ENCODE measurements around the gene GNB1L.
"Not testable (repeated sequence)": the region's sequence is repeated elsewhere in the genome, so short reads cannot be mapped to it uniquely, and the experiment has no call there.

Gene GNB1L

DNA sequence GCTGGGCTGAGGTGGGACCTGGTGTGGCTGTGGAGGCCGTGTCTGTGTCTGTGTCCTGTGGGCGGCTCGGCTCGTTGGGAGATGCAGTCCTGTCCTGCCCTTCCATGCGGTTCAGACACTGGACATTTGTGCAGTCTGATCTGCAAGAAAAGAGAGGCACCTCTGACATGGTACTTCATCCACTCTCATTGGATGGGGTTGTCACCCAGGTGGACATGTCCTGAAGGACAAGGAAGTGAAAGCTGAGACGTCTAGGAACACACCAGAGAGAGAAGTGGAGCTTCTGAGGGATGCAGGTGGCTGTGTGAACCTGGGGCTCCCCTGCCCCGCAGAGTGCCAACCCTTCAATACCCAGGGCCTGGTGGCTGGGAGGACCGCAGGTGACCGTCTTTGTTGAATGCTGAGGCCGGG lies 75.7 kb downstream of the GNB1L start:
- DNase-seq (ENCODE audit: low spot score) = no peak
- Histone ChIP-seq H3K4me3 (no peak overlapping the region), H3K27ac (no peak overlapping the region)
- TF ChIP-seq, protein P1, sequence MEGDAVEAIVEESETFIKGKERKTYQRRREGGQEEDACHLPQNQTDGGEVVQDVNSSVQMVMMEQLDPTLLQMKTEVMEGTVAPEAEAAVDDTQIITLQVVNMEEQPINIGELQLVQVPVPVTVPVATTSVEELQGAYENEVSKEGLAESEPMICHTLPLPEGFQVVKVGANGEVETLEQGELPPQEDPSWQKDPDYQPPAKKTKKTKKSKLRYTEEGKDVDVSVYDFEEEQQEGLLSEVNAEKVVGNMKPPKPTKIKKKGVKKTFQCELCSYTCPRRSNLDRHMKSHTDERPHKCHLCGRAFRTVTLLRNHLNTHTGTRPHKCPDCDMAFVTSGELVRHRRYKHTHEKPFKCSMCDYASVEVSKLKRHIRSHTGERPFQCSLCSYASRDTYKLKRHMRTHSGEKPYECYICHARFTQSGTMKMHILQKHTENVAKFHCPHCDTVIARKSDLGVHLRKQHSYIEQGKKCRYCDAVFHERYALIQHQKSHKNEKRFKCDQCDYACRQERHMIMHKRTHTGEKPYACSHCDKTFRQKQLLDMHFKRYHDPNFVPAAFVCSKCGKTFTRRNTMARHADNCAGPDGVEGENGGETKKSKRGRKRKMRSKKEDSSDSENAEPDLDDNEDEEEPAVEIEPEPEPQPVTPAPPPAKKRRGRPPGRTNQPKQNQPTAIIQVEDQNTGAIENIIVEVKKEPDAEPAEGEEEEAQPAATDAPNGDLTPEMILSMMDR (IDR thresholded peaks at IDR 0.05) = no peak

DNA sequence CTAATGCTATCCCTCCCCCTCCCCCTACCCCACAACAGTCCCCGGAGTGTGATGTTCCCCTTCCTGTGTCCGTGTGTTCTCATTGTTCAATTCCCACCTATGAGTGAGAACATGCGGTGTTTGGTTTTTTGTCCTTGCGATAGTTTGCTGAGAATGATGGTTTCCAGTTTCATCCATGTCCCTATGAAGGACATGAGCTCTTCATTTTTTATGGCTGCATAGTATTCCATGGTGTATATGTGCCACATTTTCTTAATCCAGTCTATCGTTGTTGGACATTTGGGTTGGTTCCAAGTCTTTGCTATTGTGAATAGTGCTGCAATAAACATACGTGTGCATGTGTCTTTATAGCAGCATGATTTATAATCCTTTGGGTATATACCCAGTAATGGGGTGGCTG lies 77.5 kb downstream of the GNB1L start:
- not testable (repeated sequence) for H3K27ac ChIP-seq; H3K4me3 ChIP-seq; DNase-seq (ENCODE audit: low spot score)

DNA sequence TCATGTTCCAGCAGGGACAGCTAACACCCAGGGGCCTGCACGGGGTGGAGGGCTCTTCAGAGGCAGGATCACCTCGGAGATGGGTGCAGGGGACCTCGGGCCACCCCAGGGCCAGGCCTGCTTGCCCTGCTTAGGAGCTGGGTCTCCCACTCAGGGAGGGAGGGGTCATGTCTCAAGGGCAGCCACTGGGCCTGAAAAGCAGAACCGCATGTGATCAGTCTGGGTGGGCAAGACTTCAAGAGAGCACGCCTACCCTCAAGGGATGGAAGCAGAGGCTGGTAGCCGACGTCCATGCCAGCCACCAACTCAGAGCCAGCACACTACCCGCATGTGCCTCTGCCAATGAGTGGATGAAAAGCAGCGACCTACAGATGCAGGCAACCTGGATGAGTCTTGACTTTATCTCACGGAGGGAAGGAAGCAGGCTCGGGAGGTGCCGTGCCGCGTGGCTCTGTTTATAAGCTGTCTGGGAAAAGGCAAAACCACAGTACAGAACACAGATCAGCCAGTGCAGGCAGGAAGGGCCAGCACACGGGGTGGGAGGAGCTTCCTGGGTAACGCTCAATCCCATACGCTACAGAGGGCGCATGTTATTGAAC lies 78.1 kb downstream of the GNB1L start:
- Histone ChIP-seq H3K27ac (no peak overlapping the region), H3K4me3 (no peak overlapping the region)
- no peak for DNase-seq (ENCODE audit: low spot score)
- TF ChIP-seq, protein P1 (IDR thresholded peaks at IDR 0.05) = no peak

DNA sequence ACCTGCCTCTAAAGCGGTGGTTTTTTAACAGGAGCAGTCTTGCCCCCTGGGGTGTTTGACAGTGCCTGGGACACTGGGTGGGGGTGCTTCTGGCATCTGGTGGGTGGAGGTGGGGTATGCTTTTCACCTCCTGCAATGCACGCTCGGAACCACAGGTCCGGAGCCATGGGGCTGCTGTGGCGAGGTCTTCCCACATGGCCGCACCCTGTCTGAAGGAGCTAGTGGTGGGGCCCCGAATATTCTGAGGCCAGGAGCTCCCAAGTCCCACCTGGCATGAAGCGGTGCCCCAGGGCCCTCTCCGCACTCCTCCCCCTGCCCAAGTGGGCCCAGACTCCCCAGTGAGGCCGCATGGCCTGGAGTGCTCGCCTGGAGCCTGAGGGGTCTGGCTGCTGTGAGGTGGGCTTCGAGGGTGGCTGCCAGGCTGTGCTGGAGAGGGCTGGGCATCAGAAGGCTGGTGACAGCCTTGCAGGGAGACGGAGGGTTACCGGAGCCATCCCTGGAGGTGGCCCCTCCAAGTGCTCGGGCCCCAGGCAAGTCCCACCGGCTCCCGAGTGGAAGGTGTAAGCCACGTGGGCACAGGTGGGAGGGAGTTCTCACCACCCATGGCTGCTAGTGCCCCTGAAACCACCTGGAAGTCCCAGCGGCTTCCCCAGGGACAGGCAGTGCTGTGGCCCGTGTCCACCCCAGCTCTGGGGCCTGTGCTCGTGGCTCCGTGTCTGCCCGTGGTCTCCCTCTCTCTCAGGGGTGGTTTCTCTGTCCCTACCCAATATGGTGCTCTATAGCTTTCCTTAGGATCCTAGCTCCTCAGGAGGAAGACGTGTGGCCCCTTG lies 79.0 kb downstream of the GNB1L start:
- Histone ChIP-seq H3K4me3 (no peak overlapping the region), H3K27ac (no peak overlapping the region)
- TF ChIP-seq, protein P1 (IDR thresholded peaks at IDR 0.05) = no peak
- DNase-seq (ENCODE audit: low spot score) = no peak

DNA sequence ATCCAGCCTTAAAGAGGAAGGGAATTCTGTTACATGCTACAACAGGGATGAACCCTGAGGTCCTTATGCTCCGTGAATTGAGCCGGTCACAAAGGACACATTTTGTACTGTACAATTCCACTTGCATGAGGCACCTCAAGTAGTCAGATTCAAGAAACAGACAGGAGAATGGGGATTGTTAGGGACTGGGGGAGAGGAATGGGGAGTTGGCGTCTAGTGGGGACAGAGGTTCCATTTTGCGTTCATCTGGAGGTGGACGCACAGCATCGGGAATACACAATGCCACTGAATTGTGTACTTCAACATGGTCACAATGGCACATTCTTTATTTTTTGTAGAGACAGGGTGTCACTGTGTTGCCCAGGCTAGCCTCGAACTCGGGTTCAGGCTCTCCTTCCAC lies 80.0 kb downstream of the GNB1L start:
- DNase-seq (ENCODE audit: low spot score) = no peak
- TF ChIP-seq, protein P1 (IDR thresholded peaks at IDR 0.05) = no peak
- Histone ChIP-seq H3K4me3 (no peak overlapping the region), H3K27ac (no peak overlapping the region)

DNA sequence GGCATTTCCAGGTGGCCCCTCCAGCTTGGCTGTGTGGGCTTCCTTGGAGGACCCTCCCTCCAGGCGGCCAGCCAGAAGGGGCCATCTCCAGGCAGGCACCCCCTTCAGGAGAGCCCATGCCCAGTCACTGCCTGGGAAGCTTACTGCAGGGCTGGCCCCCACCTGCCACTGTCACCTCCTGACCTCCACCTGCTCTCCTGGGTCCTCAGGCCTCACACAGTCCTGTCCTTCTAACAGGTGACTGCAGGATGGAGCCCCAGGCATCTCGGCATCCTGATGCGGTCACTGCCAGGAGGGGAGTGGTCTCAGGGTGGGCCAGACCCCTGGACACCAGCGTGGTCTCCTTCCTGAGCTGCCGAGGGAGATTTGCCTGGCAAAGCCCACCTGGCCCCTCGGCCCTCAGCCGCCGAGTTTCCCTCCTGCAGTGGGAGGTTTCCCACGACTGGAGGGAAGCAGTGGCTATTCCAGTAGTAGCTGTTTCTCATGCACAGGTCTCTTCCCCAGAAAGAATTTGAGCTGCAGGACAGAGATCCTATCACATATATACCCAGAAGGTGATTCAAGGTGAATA lies 81.1 kb downstream of the GNB1L start:
- Histone ChIP-seq H3K27ac (no peak overlapping the region), H3K4me3 (no peak overlapping the region)
- DNase-seq (ENCODE audit: low spot score) = no peak
- TF ChIP-seq, protein P1 (IDR thresholded peaks at IDR 0.05) = no peak

DNA sequence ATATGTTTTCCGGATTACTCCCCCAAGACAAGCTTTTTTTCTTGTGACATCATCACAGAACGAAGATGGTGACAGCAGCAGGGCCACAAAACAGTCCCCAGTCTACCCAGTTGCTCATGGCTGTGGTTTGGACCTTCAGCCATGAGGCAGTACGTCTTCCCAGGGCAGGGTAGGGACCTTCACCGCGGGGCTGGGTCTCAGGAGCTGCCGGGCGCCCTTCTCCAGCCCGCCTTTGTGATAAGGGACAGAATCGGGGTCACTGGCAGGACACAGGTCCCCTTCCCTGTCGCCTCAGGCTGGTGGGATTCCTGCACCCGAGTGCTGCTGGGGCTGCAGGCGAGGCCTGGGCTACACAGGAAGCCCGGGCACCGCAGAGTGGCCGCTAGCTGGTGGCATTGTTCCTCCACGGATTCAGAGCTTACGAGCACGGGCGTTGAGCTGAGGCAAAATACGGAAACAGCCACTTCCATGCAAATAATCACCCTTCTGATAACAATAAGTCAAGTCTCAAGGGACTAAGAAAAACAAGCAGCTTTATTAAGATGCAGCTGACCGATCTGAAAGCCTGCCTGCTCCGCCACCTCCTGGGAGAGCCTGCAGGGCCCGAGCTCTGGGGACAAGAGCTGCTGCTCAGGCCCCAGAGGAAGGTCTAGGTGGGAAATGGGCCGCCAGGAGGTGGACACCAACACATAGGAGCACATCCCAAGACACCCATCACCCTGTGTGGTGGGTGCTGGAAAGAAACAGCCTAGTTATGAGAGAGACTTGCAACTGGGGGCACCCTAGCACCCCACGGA lies 81.8 kb downstream of the GNB1L start:
- Histone ChIP-seq H3K4me3 (no peak overlapping the region), H3K27ac (no peak overlapping the region)
- TF ChIP-seq, protein P1 (IDR thresholded peaks at IDR 0.05) = no peak
- no peak for DNase-seq (ENCODE audit: low spot score)
